GM18909 (cell line): Measurements from ENCODE around the gene NECAB2.
"Not testable (repeated sequence)": the region's sequence is repeated elsewhere in the genome, so short reads cannot be mapped to it uniquely, and the experiment has no call there.

Experiments used
- ATAC-seq: cut with Tn5 transposase; IDR thresholded peaks from one replicate; pipeline ENCODE4 v1.9.1; 2021; ENCODE audit warnings: mild to moderate bottlenecking; ENCODE audit not compliant: unreplicated experiment, poor library complexity

The NECAB2 gene

GRCh38 chr16:83935858-83936255 lies 32.2 kb upstream of the NECAB2 start:
- no peak for ATAC-seq

- ATAC-seq = no peak
These were observed 31.4 kb upstream of the NECAB2 start for GRCh38 chr16:83936581-83937165.

- ATAC-seq = no peak
These were observed 30.8 kb upstream of the NECAB2 start for GRCh38 chr16:83937267-83937666.

GRCh38 chr16:83937922-83938885 lies 29.8 kb upstream of the NECAB2 start:
- ATAC-seq = no peak

- ATAC-seq = no peak
These were observed 28.7 kb upstream of the NECAB2 start for GRCh38 chr16:83939266-83939855.

GRCh38 chr16:83940119-83940518 lies 27.9 kb upstream of the NECAB2 start:
- no peak for ATAC-seq

- no peak for ATAC-seq
These were observed 27.2 kb upstream of the NECAB2 start for GRCh38 chr16:83940630-83941378.

GRCh38 chr16:83941546-83941945 lies 26.5 kb upstream of the NECAB2 start:
- ATAC-seq = not testable (repeated sequence)

GRCh38 chr16:83942074-83942473 lies 26.0 kb upstream of the NECAB2 start:
- no peak for ATAC-seq

GRCh38 chr16:83942815-83943515 lies 25.1 kb upstream of the NECAB2 start:
- no peak for ATAC-seq

- ATAC-seq = no peak
These were observed 24.5 kb upstream of the NECAB2 start for GRCh38 chr16:83943516-83944050.

- no peak for ATAC-seq
These were observed 22.5 kb upstream of the NECAB2 start for GRCh38 chr16:83945587-83945986.

- no peak for ATAC-seq
These were observed 21.8 kb upstream of the NECAB2 start for GRCh38 chr16:83946154-83946780.

- ATAC-seq = no peak
These were observed 21.1 kb upstream of the NECAB2 start for GRCh38 chr16:83946781-83947566.

- no peak for ATAC-seq
These were observed 20.3 kb upstream of the NECAB2 start for GRCh38 chr16:83947642-83948234.

- ATAC-seq = no peak
These were observed 18.9 kb upstream of the NECAB2 start for GRCh38 chr16:83948914-83949723.

GRCh38 chr16:83949724-83950001 lies 18.4 kb upstream of the NECAB2 start:
- ATAC-seq = no peak
